H9 (cell line): ENCODE measurements around the gene CHAF1B. TPM values are rescaled to one million over a fixed set of nuclear protein-coding genes. Genes with fewer than 3 reads are reported as not detected.

Experiments
- DNase-seq: peaks from one replicate; pipeline ENCODE4 v3.0.0-alpha.2; 2017
- H2AFZ ChIP-seq: one replicate; pipeline ENCODE4 v1.6.1; 2013; ENCODE audit warnings: mild to moderate bottlenecking, low read length, control low read depth, moderate library complexity
- H2AK5ac ChIP-seq: 2 replicates; pipeline ENCODE4 v1.6.1; 2013; ENCODE audit warnings: low read length, control low read depth, mixed read lengths; ENCODE audit not compliant: insufficient read length
- H2BK120ac ChIP-seq: one replicate; pipeline ENCODE4 v1.6.1; 2013; ENCODE audit warnings: low read depth, mild to moderate bottlenecking, low read length, control low read depth, inconsistent platforms; ENCODE audit not compliant: poor library complexity, severe bottlenecking
- H2BK12ac ChIP-seq: 2 replicates; pipeline ENCODE4 v1.6.1; 2013; ENCODE audit warnings: low read length, control low read depth, mixed read lengths, low read depth; ENCODE audit not compliant: insufficient read length
- H2BK15ac ChIP-seq: 2 replicates; pipeline ENCODE4 v1.6.1; 2013; ENCODE audit warnings: low read depth, low read length, control low read depth
- H2BK20ac ChIP-seq: one replicate; pipeline ENCODE4 v1.6.1; 2013; ENCODE audit warnings: low read depth, mild to moderate bottlenecking, low read length, control low read depth, inconsistent platforms; ENCODE audit not compliant: poor library complexity, severe bottlenecking
- H2BK5ac ChIP-seq: 2 replicates; pipeline ENCODE4 v1.6.1; 2013; ENCODE audit warnings: low read length, control low read depth, mixed read lengths; ENCODE audit not compliant: insufficient read length
- H3K14ac ChIP-seq: 2 replicates; pipeline ENCODE4 v1.6.1; 2013; ENCODE audit warnings: low read length, control low read depth; ENCODE audit not compliant: insufficient read depth
- H3K18ac ChIP-seq: 2 replicates; pipeline ENCODE4 v1.6.1; 2013; ENCODE audit warnings: low read depth, mild to moderate bottlenecking, mixed read lengths, low read length, control low read depth; ENCODE audit not compliant: insufficient read length
- H3K23ac ChIP-seq: 2 replicates; pipeline ENCODE4 v1.6.1; 2013; ENCODE audit warnings: low read length, control low read depth, mixed read lengths, low read depth; ENCODE audit not compliant: insufficient read length
- H3K23me2 ChIP-seq: 2 replicates; pipeline ENCODE4 v1.6.1; 2013; ENCODE audit warnings: low read depth, mild to moderate bottlenecking, mixed read lengths, low read length, control low read depth; ENCODE audit not compliant: insufficient read length, poor library complexity, severe bottlenecking
- H3K27ac ChIP-seq: 2 replicates; pipeline ENCODE4 v1.5.1; 2013; ENCODE audit warnings: low read length, control low read depth, mixed read lengths, low read depth; ENCODE audit not compliant: insufficient read length
- H3K27me3 ChIP-seq: 2 replicates; pipeline ENCODE4 v1.6.1; 2013; ENCODE audit warnings: low read length, control low read depth, inconsistent platforms; ENCODE audit not compliant: insufficient read depth
- H3K4ac ChIP-seq: 2 replicates; pipeline ENCODE4 v1.6.1; 2013; ENCODE audit warnings: low read depth, mild to moderate bottlenecking, control low read depth, inconsistent platforms, low read length, moderate library complexity
- H3K4me1 ChIP-seq: 2 replicates; pipeline ENCODE4 v1.6.1; 2013; ENCODE audit warnings: low read length, control low read depth, inconsistent platforms; ENCODE audit not compliant: insufficient read depth
- H3K4me2 ChIP-seq: 2 replicates; pipeline ENCODE4 v1.6.1; 2013; ENCODE audit warnings: low read length, control low read depth, mixed read lengths; ENCODE audit not compliant: insufficient read length, insufficient read depth
- H3K56ac ChIP-seq: 2 replicates; pipeline ENCODE4 v1.6.1; 2013; ENCODE audit warnings: low read depth, mild to moderate bottlenecking, mixed read lengths, low read length, control low read depth; ENCODE audit not compliant: insufficient read length
- H3K79me1 ChIP-seq: 2 replicates; pipeline ENCODE4 v1.6.1; 2013; ENCODE audit warnings: low read depth, mild to moderate bottlenecking, moderate library complexity, low read length, control low read depth, inconsistent platforms; ENCODE audit not compliant: insufficient read depth, poor library complexity, severe bottlenecking
- H3K79me2 ChIP-seq: 2 replicates; pipeline ENCODE4 v1.6.1; 2013; ENCODE audit warnings: low read length, control low read depth, inconsistent platforms; ENCODE audit not compliant: insufficient read depth
- H3K9ac ChIP-seq: 2 replicates; pipeline ENCODE4 v1.6.1; 2013; ENCODE audit warnings: low read length, control low read depth, mixed read lengths; ENCODE audit not compliant: insufficient read length; ENCODE audit errors: extremely low read depth
- H3K9me3 ChIP-seq: one replicate; pipeline ENCODE4 v1.6.1; 2013; ENCODE audit warnings: low read depth, low read length, inconsistent platforms; ENCODE audit not compliant: control insufficient read depth
- H3T11ph ChIP-seq: one replicate; pipeline ENCODE4 v1.6.1; 2013; ENCODE audit warnings: mild to moderate bottlenecking, low read length, control low read depth, inconsistent platforms
- H4K20me1 ChIP-seq: one replicate; pipeline ENCODE4 v1.6.1; 2013; ENCODE audit not compliant: control insufficient read depth, insufficient read length, insufficient read depth
- H4K5ac ChIP-seq: 2 replicates; pipeline ENCODE4 v1.6.1; 2013; ENCODE audit warnings: low read depth, mild to moderate bottlenecking, mixed read lengths, low read length, control low read depth; ENCODE audit not compliant: insufficient read length
- H4K8ac ChIP-seq: replicated peaks from 2 replicates; pipeline ENCODE4 v1.6.1; 2013; ENCODE audit warnings: low read length, control low read depth, mixed read lengths, low read depth; ENCODE audit not compliant: insufficient read length
- H4K91ac ChIP-seq: 2 replicates; pipeline ENCODE4 v1.6.1; 2013; ENCODE audit warnings: low read depth, mild to moderate bottlenecking, moderate library complexity, mixed read lengths, low read length, control low read depth; ENCODE audit not compliant: insufficient read length
- H3K27ac Mint-ChIP-seq, 3 experiments: 2 replicates in 2 of 3; 3 replicates in 1 of 3; pipeline ENCODE4 v1.8.0; 2020 to 2021; ENCODE audit warnings: mixed read lengths in 3 of 3, mild to moderate bottlenecking in 1 of 3, moderate library complexity in 1 of 3
- H3K27me3 Mint-ChIP-seq: 2 replicates; pipeline ENCODE4 v1.8.0; 2021; ENCODE audit warnings: low read depth, mild to moderate bottlenecking, moderate library complexity, mixed read lengths
- H3K36me3 Mint-ChIP-seq, 3 experiments: 2 replicates in 2 of 3; 3 replicates in 1 of 3; pipeline ENCODE4 v1.8.0; 2020 to 2021; ENCODE audit warnings: low read depth in 3 of 3, mixed read lengths in 3 of 3; ENCODE audit not compliant: insufficient read depth in 1 of 3
- H3K4me1 Mint-ChIP-seq, 2 experiments: 2 replicates each; pipeline ENCODE4 v1.8.0; 2020; ENCODE audit warnings: mixed read lengths in 2 of 2
- H3K4me3 Mint-ChIP-seq, 2 experiments: 2 replicates in 1 of 2; 3 replicates in 1 of 2; pipeline ENCODE4 v1.8.0; 2020 to 2021; ENCODE audit warnings: mild to moderate bottlenecking in 2 of 2, mixed read lengths in 2 of 2, moderate library complexity in 1 of 2
- H3K9me3 Mint-ChIP-seq, 2 experiments: 2 replicates in 1 of 2; 3 replicates in 1 of 2; pipeline ENCODE4 v1.8.0; 2020; ENCODE audit warnings: mild to moderate bottlenecking in 2 of 2, mixed read lengths in 2 of 2, moderate library complexity in 1 of 2
- CTCF ChIP-seq: fragments of 200-600 bp; sonication (generic); conservative IDR thresholded peaks from 3 replicates; pipeline ENCODE4 v1.8.0; 2021; ENCODE audit warnings: antibody characterized with exemption, mild to moderate bottlenecking
- WGBS: extraction: QIAGEN DNeasy Blood & Tissue Kit; methylation state at CpG from one replicate; pipeline ENCODE4 v1.1.7; 2013; ENCODE audit warnings: missing lambda C conversion rate, low lambda C conversion rate, mixed read lengths; ENCODE audit not compliant: insufficient read length; ENCODE audit errors: extremely low coverage; 5-methylcytosine and 5-hydroxymethylcytosine counted together
- total RNA-seq: library from RNA; stranded (reverse); gene quantifications from 2 replicates; pipeline ENCODE4 v1.2.1, GENCODE V29; 2021

Gene CHAF1B
- total RNA-seq, 1 experiment from 2014 or later, result 19.3 TPM

- Histone ChIP-seq H3K23me2 (no peaks in the 10 kb centered on the region), H3K79me1 (no peaks in the 10 kb centered on the region), H2BK20ac (no peak overlapping the region), H3K4me2 (no peak overlapping the region), H3K23ac (no peak overlapping the region), H4K5ac (no peak overlapping the region), H3K9ac (no peak overlapping the region), H2AK5ac (no peak overlapping the region), H2BK12ac (no peak overlapping the region), H3K4me1 (no peaks in the 10 kb centered on the region), H3K14ac (no peak overlapping the region), H3T11ph (no peak overlapping the region), H2BK15ac (no peak overlapping the region), H3K27ac (no peak overlapping the region), H3K27me3 (no peaks in the 10 kb centered on the region), H2AFZ (no peak overlapping the region), H4K8ac (no peak overlapping the region), H3K9me3 (no peaks in the 10 kb centered on the region), H2BK5ac (no peak overlapping the region), H3K56ac (no peak overlapping the region), H3K79me2 (no peaks in the 10 kb centered on the region), H3K18ac (no peak overlapping the region), H3K4ac (no peak overlapping the region), H4K91ac (no peak overlapping the region), H2BK120ac (no peak overlapping the region), H4K20me1 (no peaks in the 10 kb centered on the region)
- TF ChIP-seq CTCF, result no peak
- Mint-ChIP-seq H3K27ac (peak overlapping the region in 1 of 3 experiments; percentile 13; a peak in 1 of 7 replicates), H3K36me3 (peaks cover 38 to 71% (median 69%) of the 10 kb centered on the region in 3 experiments), H3K4me3 (no peak overlapping the region), H3K27me3 (no peaks in the 10 kb centered on the region), H3K9me3 (peaks cover 7 to 11% of the 10 kb centered on the region in 2 experiments), H3K4me1 (no peaks in the 10 kb centered on the region)
- no CpG with 5 or more reads among the region's 3 CpGs for WGBS
- no peak for DNase-seq
Observed at GRCh38 chr21:36396325-36396724, 11.1 kb downstream of the CHAF1B start.
